ENCODE results near the gene MUC4. TPM values are rescaled to one million over a fixed set of nuclear protein-coding genes. Genes with fewer than 3 reads are reported as not detected.
A peak's percentile ranks its signal among the peaks of the same experiment; 100 is the strongest.
"Not testable (repeated sequence)": the region's sequence is repeated elsewhere in the genome, so short reads cannot be mapped to it uniquely, and the experiment has no call there.

Gene MUC4
- total RNA-seq, 4 donors from 2014 or later = 5.8 to 23.1 (median 13.0) TPM

DNA sequence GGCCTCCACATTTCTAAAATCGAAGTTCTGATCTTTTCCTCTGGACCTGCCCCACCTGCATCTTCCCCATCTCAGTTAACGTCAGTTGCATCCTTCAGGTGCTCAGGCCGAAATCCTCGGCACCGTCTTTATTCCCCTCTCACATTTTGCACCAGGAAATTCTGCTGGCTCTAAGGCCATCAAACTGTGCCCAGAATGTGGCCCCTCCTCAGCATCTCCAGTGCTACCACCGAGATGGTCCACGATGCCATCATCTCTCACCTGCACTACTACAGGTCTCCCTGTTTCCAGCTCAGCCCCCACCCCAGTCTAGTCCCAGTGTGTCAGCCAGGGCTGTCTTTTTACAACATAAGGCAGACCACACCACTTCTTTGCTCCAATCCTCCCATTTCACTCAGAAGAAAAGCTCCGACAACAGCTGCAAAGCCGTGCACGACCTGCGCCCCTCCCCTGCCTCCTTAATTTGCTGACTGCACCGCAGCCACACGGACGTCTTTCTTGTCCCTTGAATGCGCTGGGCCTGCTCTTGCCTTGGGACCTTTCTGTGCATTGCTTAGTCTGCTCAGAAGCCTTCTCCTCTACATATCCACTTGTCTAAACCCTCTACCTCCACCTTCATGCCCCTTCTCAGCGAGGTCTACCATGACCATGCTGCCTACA lies 76.6 kb downstream of the MUC4 start:
- peaks cover 0 to 16% (median 0%) of the 10 kb centered on the region in 3 donors for H3K36me3 ChIP-seq
- TF ChIP-seq, protein P1, sequence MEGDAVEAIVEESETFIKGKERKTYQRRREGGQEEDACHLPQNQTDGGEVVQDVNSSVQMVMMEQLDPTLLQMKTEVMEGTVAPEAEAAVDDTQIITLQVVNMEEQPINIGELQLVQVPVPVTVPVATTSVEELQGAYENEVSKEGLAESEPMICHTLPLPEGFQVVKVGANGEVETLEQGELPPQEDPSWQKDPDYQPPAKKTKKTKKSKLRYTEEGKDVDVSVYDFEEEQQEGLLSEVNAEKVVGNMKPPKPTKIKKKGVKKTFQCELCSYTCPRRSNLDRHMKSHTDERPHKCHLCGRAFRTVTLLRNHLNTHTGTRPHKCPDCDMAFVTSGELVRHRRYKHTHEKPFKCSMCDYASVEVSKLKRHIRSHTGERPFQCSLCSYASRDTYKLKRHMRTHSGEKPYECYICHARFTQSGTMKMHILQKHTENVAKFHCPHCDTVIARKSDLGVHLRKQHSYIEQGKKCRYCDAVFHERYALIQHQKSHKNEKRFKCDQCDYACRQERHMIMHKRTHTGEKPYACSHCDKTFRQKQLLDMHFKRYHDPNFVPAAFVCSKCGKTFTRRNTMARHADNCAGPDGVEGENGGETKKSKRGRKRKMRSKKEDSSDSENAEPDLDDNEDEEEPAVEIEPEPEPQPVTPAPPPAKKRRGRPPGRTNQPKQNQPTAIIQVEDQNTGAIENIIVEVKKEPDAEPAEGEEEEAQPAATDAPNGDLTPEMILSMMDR (IDR thresholded peaks at IDR 0.05) = no peak
- TF ChIP-seq POLR2A (IDR thresholded peaks at IDR 0.05) = no peak
- DNase-seq = peak in 1 of 3 donors; percentile 19

DNA sequence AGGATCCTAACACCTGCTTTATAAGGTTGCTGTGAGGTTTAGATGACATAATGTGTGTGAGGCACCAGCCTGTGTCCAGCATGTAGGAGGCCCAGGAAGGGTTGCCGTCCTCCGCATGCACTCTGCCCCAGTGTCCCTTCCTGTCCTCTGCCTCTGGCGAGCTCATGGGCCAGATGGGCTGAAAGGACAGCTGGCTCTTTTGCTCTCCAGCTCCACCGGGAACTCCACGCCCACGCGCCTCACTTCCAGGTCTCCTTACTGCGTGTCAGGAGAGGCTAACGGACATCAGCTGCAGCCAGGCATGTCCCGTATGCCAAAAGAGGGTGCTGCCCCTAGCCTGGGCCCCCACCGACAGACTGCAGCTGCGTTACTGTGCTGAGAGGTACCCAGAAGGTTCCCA lies 78.8 kb downstream of the MUC4 start:
- H3K9me3 ChIP-seq = no peaks in the 10 kb centered on the region
- TF ChIP-seq POLR2A (IDR thresholded peaks at IDR 0.05) = no peak
- TF ChIP-seq, protein P1 (IDR thresholded peaks at IDR 0.05) = no peak
- H3K4me3 ChIP-seq = no peak overlapping the region
- H3K4me1 ChIP-seq = peaks cover 0 to 10% (median 0%) of the 10 kb centered on the region in 4 donors
- H3K27me3 ChIP-seq = no peaks in the 10 kb centered on the region
- H3K36me3 ChIP-seq = peaks cover 0 to 16% (median 0%) of the 10 kb centered on the region in 3 donors
- DNase-seq = peak in 1 of 3 donors; percentile 41
- no peak overlapping the region for H3K27ac ChIP-seq

More for the DNA sequence above, 76.6 kb downstream of the MUC4 start:
- H3K27ac ChIP-seq = no peak overlapping the region
- no peaks in the 10 kb centered on the region for H3K9me3 ChIP-seq
- no peaks in the 10 kb centered on the region for H3K27me3 ChIP-seq
- H3K4me3 ChIP-seq = no peak overlapping the region
- H3K4me1 ChIP-seq = no peaks in the 10 kb centered on the region

DNA sequence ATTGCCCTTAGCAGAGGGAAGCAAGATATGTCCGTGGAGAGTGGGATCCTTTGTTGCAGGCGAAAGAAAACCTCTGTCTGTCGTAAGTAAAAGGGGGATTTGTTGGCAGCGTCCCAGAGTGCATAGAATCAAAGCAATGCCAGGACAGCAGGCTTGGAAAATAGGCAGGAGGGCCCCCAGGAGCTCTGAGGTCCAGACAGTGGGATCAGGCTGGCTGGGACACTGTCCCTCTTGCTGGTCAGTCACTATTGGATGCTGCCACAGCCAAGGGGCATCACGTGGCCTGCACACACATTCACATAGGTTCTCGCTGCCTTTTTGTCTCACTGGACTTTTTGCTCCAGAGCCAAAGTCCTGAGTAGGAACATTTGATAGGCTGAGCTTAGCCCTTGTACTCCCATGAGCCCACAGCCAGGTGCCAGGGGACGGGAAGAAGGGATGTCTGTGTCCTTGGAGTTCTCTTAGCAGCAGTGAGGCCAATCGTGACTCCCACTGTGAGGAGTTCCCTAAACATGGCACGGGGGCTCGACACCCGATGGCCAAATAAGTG lies 80.3 kb downstream of the MUC4 start:
- peak in 1 of 3 donors; percentile 20 for DNase-seq
- Histone ChIP-seq H3K27ac (no peak overlapping the region), H3K9me3 (no peaks in the 10 kb centered on the region), H3K36me3 (peaks cover 0 to 16% (median 0%) of the 10 kb centered on the region in 3 donors), H3K4me1 (peaks cover 0 to 22% (median 0%) of the 10 kb centered on the region in 4 donors), H3K27me3 (no peaks in the 10 kb centered on the region), H3K4me3 (no peak overlapping the region)
- TF ChIP-seq, protein P1 (IDR thresholded peaks at IDR 0.05) = no peak
- no peak for TF ChIP-seq POLR2A (IDR thresholded peaks at IDR 0.05)

DNA sequence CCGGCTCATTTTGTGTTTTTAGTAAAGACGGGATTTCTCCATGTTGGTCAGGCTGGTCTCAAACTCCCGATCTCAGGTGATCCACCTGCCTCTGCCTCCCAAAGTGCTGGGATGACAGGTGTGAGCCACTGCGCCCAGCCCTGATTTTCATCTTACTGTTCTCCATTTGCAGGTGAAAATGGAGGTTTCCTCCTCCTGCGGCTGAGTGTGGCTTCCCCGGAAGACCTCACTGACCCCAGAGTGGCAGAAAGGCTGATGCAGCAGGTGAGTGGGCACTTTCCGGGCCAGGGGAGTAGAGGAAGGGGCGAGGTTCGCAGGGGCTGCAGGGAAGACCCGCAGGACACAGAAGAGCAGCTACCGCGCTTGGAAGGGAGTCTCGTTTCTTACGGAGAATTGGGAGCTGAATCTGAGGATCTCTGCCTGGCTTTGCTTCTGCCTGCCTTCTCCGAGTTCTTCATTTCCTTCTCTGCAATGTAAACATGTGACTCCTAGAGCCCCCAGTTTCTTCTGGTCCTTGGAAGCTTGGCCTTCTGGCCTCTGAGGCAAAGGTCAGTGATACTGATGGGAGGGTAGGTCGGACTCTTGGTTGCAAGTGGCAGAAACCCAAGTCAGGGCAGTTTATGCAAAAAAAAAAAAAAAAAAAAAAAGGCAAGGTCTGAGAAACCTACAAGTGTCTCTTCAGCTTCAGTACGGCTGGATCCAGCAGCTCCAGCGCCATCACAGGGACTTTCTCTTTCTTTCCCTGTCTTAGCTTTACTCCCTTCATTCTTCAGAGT lies 82.1 kb downstream of the MUC4 start:
- DNase-seq = peak in 1 of 3 donors; percentile 45
- no peak overlapping the region for H3K4me3 ChIP-seq
- no peaks in the 10 kb centered on the region for H3K9me3 ChIP-seq
- H3K36me3 ChIP-seq = peaks cover 0 to 12% (median 0%) of the 10 kb centered on the region in 3 donors
- H3K27me3 ChIP-seq = no peaks in the 10 kb centered on the region
- H3K27ac ChIP-seq = no peak overlapping the region
- TF ChIP-seq, protein P1 (IDR thresholded peaks at IDR 0.05) = no peak
- no peak for TF ChIP-seq POLR2A (IDR thresholded peaks at IDR 0.05)
- peaks cover 0 to 22% (median 0%) of the 10 kb centered on the region in 4 donors for H3K4me1 ChIP-seq

DNA sequence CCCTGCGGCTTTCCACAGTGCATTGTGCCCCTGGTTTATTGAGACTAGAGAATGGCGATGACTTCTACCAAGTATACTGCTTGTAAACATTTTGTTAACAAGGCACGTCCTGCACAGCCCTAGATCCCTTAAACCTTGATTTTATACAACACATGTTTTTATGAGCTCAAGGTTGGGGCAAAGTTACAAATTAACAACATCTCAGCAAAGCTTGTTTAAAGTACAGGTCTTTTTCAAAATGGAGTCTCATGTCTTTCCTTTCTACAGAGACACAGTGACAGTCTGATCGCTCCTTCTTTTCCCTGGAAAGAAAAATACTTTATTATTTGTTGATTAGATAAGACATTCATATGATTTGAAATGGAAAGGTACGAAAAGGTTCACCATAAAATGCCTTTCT lies 82.9 kb downstream of the MUC4 start:
- Histone ChIP-seq H3K4me1 (peaks cover 0 to 22% (median 0%) of the 10 kb centered on the region in 4 donors), H3K36me3 (peaks cover 0 to 12% (median 0%) of the 10 kb centered on the region in 3 donors), H3K27ac (peak overlapping the region in 1 of 4 donors; percentile 73)
- not testable (repeated sequence) for DNase-seq, H3K9me3 ChIP-seq, H3K27me3 ChIP-seq, H3K4me3 ChIP-seq

All from Peyer's patch (tissue), 4 donors.